Measurements from ENCODE around the gene OR2L8.

Gene OR2L8

GRCh38 chr1:247942624-247943023 lies 6.0 kb upstream of the OR2L8 start:
- Histone ChIP-seq H3K79me2 (ENCODE audit: control insufficient read depth, low read length) (no peaks in the 10 kb centered on the region), H3K27me3 (ENCODE audit: control insufficient read depth, low read length) (no peaks in the 10 kb centered on the region), H3K27ac (ENCODE audit: low read depth, low read length) (no peak overlapping the region)

DNA sequence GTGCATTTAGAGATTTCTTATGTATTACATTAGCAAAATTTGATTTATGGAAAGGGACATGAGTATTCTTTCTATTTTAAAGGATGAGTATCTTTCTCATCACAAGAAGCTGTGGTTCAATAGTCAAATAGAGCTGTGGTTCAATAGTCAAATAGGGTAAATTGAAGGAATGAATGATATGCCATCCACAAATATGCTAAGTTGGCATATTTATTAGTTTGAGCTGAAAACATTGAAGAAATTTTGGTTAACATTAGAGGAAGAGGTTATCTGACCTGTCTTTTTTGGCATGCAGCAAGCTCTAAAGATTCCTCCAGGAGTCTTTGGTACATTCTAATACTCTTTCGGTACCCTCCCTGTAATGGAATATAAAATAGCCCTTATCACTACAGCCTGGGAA lies 4.8 kb downstream of the OR2L8 start:
- no peaks in the 10 kb centered on the region for H3K9me2 ChIP-seq (replicated peaks; ENCODE audit: control insufficient read depth, low read length)
- no peaks in the 10 kb centered on the region for H3K27me3 ChIP-seq (ENCODE audit: control insufficient read depth, low read length)
- TF ChIP-seq EZH2phosphoT487 (IDR thresholded peaks at IDR 0.05; ENCODE audit: borderline replicate concordance, low read length): no peak
- TF ChIP-seq CTCF (IDR thresholded peaks at IDR 0.05; ENCODE audit: low read depth, low read length, poor library complexity, severe bottlenecking): no peak
- no peak overlapping the region for H3K4me2 ChIP-seq (ENCODE audit: low read length)
- no peak overlapping the region for H3K27ac ChIP-seq (ENCODE audit: low read depth, low read length)
- no peaks in the 10 kb centered on the region for H3K9me3 ChIP-seq (ENCODE audit: control insufficient read depth, insufficient read depth, low read length)
- H3K4me1 ChIP-seq (ENCODE audit: control insufficient read depth, low read length): no peaks in the 10 kb centered on the region
- no peaks in the 10 kb centered on the region for H4K20me1 ChIP-seq (ENCODE audit: control insufficient read depth, insufficient read depth, low read depth, low read length)
- H3K79me2 ChIP-seq (ENCODE audit: control insufficient read depth, low read length): no peaks in the 10 kb centered on the region
- H3K4me3 ChIP-seq (ENCODE audit: low read length): no peak overlapping the region
- H3F3A ChIP-seq (ENCODE audit: control insufficient read depth, insufficient read depth): no peaks in the 10 kb centered on the region
- no peaks in the 10 kb centered on the region for H3K36me3 ChIP-seq (ENCODE audit: control insufficient read depth, low read length)

More at GRCh38 chr1:247942624-247943023, 6.0 kb upstream of the OR2L8 start:
- H4K20me1 ChIP-seq (ENCODE audit: control insufficient read depth, insufficient read depth, low read depth, low read length): no peaks in the 10 kb centered on the region
- TF ChIP-seq CTCF (IDR thresholded peaks at IDR 0.05; ENCODE audit: low read depth, low read length, poor library complexity, severe bottlenecking): no peak
- TF ChIP-seq EZH2phosphoT487 (IDR thresholded peaks at IDR 0.05; ENCODE audit: borderline replicate concordance, low read length): no peak
- no peaks in the 10 kb centered on the region for H3K9me2 ChIP-seq (replicated peaks; ENCODE audit: control insufficient read depth, low read length)
- H3K4me2 ChIP-seq (ENCODE audit: low read length): no peak overlapping the region
- H3K9me3 ChIP-seq (ENCODE audit: control insufficient read depth, insufficient read depth, low read length): no peaks in the 10 kb centered on the region
- no peaks in the 10 kb centered on the region for H3K36me3 ChIP-seq (ENCODE audit: control insufficient read depth, low read length)
- H3F3A ChIP-seq (ENCODE audit: control insufficient read depth, insufficient read depth): no peaks in the 10 kb centered on the region
- H3K4me3 ChIP-seq (ENCODE audit: low read length): no peak overlapping the region
- no peaks in the 10 kb centered on the region; the same call in 1 of the 2 replicates for H3K4me1 ChIP-seq (ENCODE audit: control insufficient read depth, low read length)

GRCh38 chr1:247961791-247962190 lies 13.1 kb downstream of the OR2L8 start:
- peaks cover 5% of the 10 kb centered on the region; the same call in 1 of the 2 replicates for H3F3A ChIP-seq (ENCODE audit: control insufficient read depth, insufficient read depth)
- no peaks in the 10 kb centered on the region for H3K9me2 ChIP-seq (replicated peaks; ENCODE audit: control insufficient read depth, low read length)
- H3K27me3 ChIP-seq (ENCODE audit: control insufficient read depth, low read length): no peaks in the 10 kb centered on the region
- H3K36me3 ChIP-seq (ENCODE audit: control insufficient read depth, low read length): no peaks in the 10 kb centered on the region
- no peaks in the 10 kb centered on the region for H3K9me3 ChIP-seq (ENCODE audit: control insufficient read depth, insufficient read depth, low read length)
- no peak overlapping the region for H3K4me2 ChIP-seq (ENCODE audit: low read length)
- H3K4me1 ChIP-seq (ENCODE audit: control insufficient read depth, low read length): peaks cover 17% of the 10 kb centered on the region
- no peaks in the 10 kb centered on the region for H3K79me2 ChIP-seq (ENCODE audit: control insufficient read depth, low read length)
- no peak overlapping the region for H3K27ac ChIP-seq (ENCODE audit: low read depth, low read length)
- no peaks in the 10 kb centered on the region for H4K20me1 ChIP-seq (ENCODE audit: control insufficient read depth, insufficient read depth, low read depth, low read length)
- H3K4me3 ChIP-seq (ENCODE audit: low read length): no peak overlapping the region
- no peak for TF ChIP-seq CTCF (IDR thresholded peaks at IDR 0.05; ENCODE audit: low read depth, low read length, poor library complexity, severe bottlenecking)
- TF ChIP-seq EZH2phosphoT487 (IDR thresholded peaks at IDR 0.05; ENCODE audit: borderline replicate concordance, low read length): no peak
